ENCODE results near the gene FCHSD2. TPM values are rescaled to one million over a fixed set of nuclear protein-coding genes. Genes with fewer than 3 reads are reported as not detected.

The FCHSD2 gene
- total RNA-seq, 1 donor from 2014 or later, result 22.2 TPM

DNA sequence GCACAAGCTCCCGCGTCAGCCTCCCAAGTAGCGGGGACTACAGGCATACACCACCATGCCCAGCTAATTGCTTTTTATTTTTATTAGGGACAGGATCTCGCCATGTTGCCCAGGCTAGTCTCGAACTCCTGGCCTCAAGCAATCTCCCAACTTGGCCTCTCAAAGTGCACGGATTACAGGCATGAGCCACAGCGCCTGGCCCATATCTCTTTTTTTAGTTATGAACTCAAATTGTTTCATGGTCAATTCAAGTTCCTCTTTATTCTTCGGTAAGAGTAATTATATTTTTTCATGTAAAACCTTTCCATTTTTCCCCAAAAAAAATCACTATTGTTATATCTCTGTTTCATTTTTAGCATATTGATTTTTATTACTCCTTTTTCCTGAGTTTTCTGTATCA is 25.5 kb downstream of the FCHSD2 start:
- Histone ChIP-seq H3K4me1 (no peaks in the 10 kb centered on the region), H4K20me1 (ENCODE audit: low read depth) (no peaks in the 10 kb centered on the region), H3K79me2 (ENCODE audit: low read depth) (no peaks in the 10 kb centered on the region), H3K27ac (no peak overlapping the region), H3K4me2 (no peak overlapping the region), H3F3A (ENCODE audit: low read depth) (no peaks in the 10 kb centered on the region), H2AFZ (replicated peaks) (no peak overlapping the region), H3K9ac (no peak overlapping the region), H3K9me3 (ENCODE audit: low read depth) (peaks cover 4% of the 10 kb centered on the region), H3K4me3 (no peak overlapping the region), H3K27me3 (no peaks in the 10 kb centered on the region), H3K36me3 (no peaks in the 10 kb centered on the region)
- Mint-ChIP-seq H3K27ac (no peak overlapping the region), H3K4me3 (no peak overlapping the region), H3K27me3 (ENCODE audit: insufficient read depth, low read depth) (peaks cover 2% of the 10 kb centered on the region), H3K9me3 (peaks cover 15% of the 10 kb centered on the region), H3K36me3 (peaks cover 31% of the 10 kb centered on the region), H3K4me1 (no peaks in the 10 kb centered on the region)
- DNase-seq (ENCODE audit: low spot score), result no peak
- no peak for TF ChIP-seq EZH2 (IDR thresholded peaks at IDR 0.05)
- TF ChIP-seq EZH2phosphoT487 (IDR thresholded peaks at IDR 0.05), result no peak
- TF ChIP-seq, protein P1, sequence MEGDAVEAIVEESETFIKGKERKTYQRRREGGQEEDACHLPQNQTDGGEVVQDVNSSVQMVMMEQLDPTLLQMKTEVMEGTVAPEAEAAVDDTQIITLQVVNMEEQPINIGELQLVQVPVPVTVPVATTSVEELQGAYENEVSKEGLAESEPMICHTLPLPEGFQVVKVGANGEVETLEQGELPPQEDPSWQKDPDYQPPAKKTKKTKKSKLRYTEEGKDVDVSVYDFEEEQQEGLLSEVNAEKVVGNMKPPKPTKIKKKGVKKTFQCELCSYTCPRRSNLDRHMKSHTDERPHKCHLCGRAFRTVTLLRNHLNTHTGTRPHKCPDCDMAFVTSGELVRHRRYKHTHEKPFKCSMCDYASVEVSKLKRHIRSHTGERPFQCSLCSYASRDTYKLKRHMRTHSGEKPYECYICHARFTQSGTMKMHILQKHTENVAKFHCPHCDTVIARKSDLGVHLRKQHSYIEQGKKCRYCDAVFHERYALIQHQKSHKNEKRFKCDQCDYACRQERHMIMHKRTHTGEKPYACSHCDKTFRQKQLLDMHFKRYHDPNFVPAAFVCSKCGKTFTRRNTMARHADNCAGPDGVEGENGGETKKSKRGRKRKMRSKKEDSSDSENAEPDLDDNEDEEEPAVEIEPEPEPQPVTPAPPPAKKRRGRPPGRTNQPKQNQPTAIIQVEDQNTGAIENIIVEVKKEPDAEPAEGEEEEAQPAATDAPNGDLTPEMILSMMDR (IDR thresholded peaks at IDR 0.05), result no peak

- no peak overlapping the region for H3K4me2 ChIP-seq
- H3K4me1 Mint-ChIP-seq, result no peaks in the 10 kb centered on the region
- DNase-seq (ENCODE audit: low spot score), result no peak
- no peak overlapping the region for H3K9ac ChIP-seq
- H3K27ac Mint-ChIP-seq, result no peak overlapping the region
- H3K79me2 ChIP-seq (ENCODE audit: low read depth), result no peaks in the 10 kb centered on the region
- H3K36me3 Mint-ChIP-seq, result peaks cover 29% of the 10 kb centered on the region
- H3K27me3 Mint-ChIP-seq (ENCODE audit: insufficient read depth, low read depth), result peaks cover 2% of the 10 kb centered on the region
- no peaks in the 10 kb centered on the region for H3K4me1 ChIP-seq
- peaks cover 6% of the 10 kb centered on the region for H3K9me3 ChIP-seq (ENCODE audit: low read depth)
- H2AFZ ChIP-seq (replicated peaks), result no peak overlapping the region
- H3F3A ChIP-seq (ENCODE audit: low read depth), result no peaks in the 10 kb centered on the region
- no peaks in the 10 kb centered on the region for H4K20me1 ChIP-seq (ENCODE audit: low read depth)
- H3K27ac ChIP-seq, result no peak overlapping the region
- no peaks in the 10 kb centered on the region for H3K27me3 ChIP-seq
- H3K9me3 Mint-ChIP-seq, result peaks cover 32% of the 10 kb centered on the region
- no peak overlapping the region for H3K4me3 ChIP-seq
- H3K36me3 ChIP-seq, result no peaks in the 10 kb centered on the region
- H3K4me3 Mint-ChIP-seq, result no peak overlapping the region
- TF ChIP-seq EZH2 (IDR thresholded peaks at IDR 0.05) (no peak), EZH2phosphoT487 (IDR thresholded peaks at IDR 0.05) (no peak)
- TF ChIP-seq, protein P1 (IDR thresholded peaks at IDR 0.05), result no peak
These were observed 27.3 kb downstream of the FCHSD2 start for GRCh38 chr11:73114835-73115220.

DNA sequence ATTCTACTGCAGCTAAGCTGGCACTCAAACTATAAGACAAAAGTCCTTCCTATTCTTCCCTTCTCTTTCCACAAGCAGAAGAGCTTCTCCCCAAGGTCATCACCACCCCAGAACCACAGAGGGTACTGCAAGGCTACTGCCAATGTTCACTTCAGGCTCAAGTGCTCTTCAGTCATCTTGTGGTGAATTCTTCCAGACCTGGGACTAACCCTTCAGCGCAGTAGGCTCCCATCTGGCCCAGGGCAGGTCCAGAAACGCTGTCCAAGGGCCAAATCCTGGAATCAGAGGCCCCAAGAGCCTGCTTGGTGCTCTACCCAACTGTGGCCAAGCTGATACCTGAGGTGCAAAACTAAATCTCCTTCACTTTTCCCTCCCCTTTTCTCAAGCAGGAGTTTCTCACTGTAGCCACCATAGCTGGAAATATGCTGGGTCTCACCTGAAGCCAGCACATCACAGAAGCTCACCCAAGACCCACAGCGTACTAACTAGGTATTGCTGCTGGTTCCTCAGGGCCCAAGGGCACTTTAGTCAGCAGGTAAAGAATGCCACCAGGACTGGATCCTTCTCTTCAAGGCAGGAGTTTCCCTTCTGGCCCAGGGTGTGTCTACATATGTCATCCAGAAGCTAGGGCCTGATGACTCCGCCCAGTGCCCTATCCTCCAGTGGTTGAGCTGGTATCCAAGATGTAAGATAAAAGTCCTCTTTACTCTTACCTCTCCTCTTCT is 27.8 kb downstream of the FCHSD2 start:
- Histone ChIP-seq H3K27ac (no peak overlapping the region), H3K27me3 (no peaks in the 10 kb centered on the region), H3K4me1 (no peaks in the 10 kb centered on the region), H3K4me2 (no peak overlapping the region), H4K20me1 (ENCODE audit: low read depth) (no peaks in the 10 kb centered on the region), H3K9ac (no peak overlapping the region), H3F3A (ENCODE audit: low read depth) (no peaks in the 10 kb centered on the region), H3K36me3 (no peaks in the 10 kb centered on the region), H3K4me3 (no peak overlapping the region), H3K79me2 (ENCODE audit: low read depth) (no peaks in the 10 kb centered on the region), H3K9me3 (ENCODE audit: low read depth) (peaks cover 11% of the 10 kb centered on the region), H2AFZ (replicated peaks) (no peak overlapping the region)
- H3K9me3 Mint-ChIP-seq, result peaks cover 36% of the 10 kb centered on the region
- DNase-seq (ENCODE audit: low spot score), result no peak
- TF ChIP-seq EZH2phosphoT487 (IDR thresholded peaks at IDR 0.05), result no peak
- TF ChIP-seq EZH2 (IDR thresholded peaks at IDR 0.05), result no peak
- TF ChIP-seq, protein P1 (IDR thresholded peaks at IDR 0.05), result no peak
- H3K4me1 Mint-ChIP-seq, result no peaks in the 10 kb centered on the region
- no peak overlapping the region for H3K4me3 Mint-ChIP-seq
- peaks cover 30% of the 10 kb centered on the region for H3K36me3 Mint-ChIP-seq
- no peak overlapping the region for H3K27ac Mint-ChIP-seq
- H3K27me3 Mint-ChIP-seq (ENCODE audit: insufficient read depth, low read depth), result peaks cover 2% of the 10 kb centered on the region
